Measurements from ENCODE around the gene COL10A1.
A peak's percentile ranks its signal among the peaks of the same experiment; 100 is the strongest.

Gene COL10A1

GRCh38 chr6:116118608-116119007, 7.3 kb downstream of the COL10A1 start:
- DNase-seq, result no peak

- no peak for DNase-seq
These were observed 10.2 kb downstream of the COL10A1 start for GRCh38 chr6:116115781-116116180.

- no peak for DNase-seq
These were observed 12.5 kb downstream of the COL10A1 start for GRCh38 chr6:116113386-116113785.

- no peak for DNase-seq
These were observed 14.1 kb downstream of the COL10A1 start for GRCh38 chr6:116111552-116112528.

GRCh38 chr6:116108836-116109235, 17.1 kb downstream of the COL10A1 start:
- no peak for DNase-seq

GRCh38 chr6:116106146-116106545, 19.8 kb downstream of the COL10A1 start:
- DNase-seq, result no peak

- no peak for DNase-seq
These were observed 20.7 kb downstream of the COL10A1 start for GRCh38 chr6:116105247-116105646.

GRCh38 chr6:116104636-116105035, 21.3 kb downstream of the COL10A1 start:
- DNase-seq, result no peak

- DNase-seq, result no peak
These were observed 23.1 kb downstream of the COL10A1 start for GRCh38 chr6:116102873-116103272.

- DNase-seq, result no peak
These were observed 24.1 kb downstream of the COL10A1 start for GRCh38 chr6:116101790-116102189.

GRCh38 chr6:116101302-116101718, 24.6 kb downstream of the COL10A1 start:
- no peak for DNase-seq

- peak; percentile 93 for DNase-seq
These were observed 25.3 kb downstream of the COL10A1 start, which contains the start of gene NT5DC1 for GRCh38 chr6:116100419-116101301. Gene NT5DC1 (plus strand): TSS chr6:116100853. CDS start chr6:116100931, 78 bp downstream.

- DNase-seq, result no peak
These were observed 26.9 kb downstream of the COL10A1 start for GRCh38 chr6:116099036-116099435.

GRCh38 chr6:116096979-116097816, 28.7 kb downstream of the COL10A1 start:
- no peak for DNase-seq

GRCh38 chr6:116096048-116096759, 29.7 kb downstream of the COL10A1 start:
- DNase-seq, result peak; percentile 27

GRCh38 chr6:116094041-116094440, 31.9 kb downstream of the COL10A1 start:
- no peak for DNase-seq

GRCh38 chr6:116090251-116090650, 35.7 kb downstream of the COL10A1 start:
- no peak for DNase-seq

GRCh38 chr6:116088946-116089345, 37.0 kb downstream of the COL10A1 start:
- DNase-seq, result no peak

- DNase-seq, result no peak
These were observed 38.4 kb downstream of the COL10A1 start for GRCh38 chr6:116087437-116088027.

- DNase-seq, result no peak
These were observed 41.6 kb downstream of the COL10A1 start for GRCh38 chr6:116084284-116084683.

- DNase-seq, result no peak
These were observed 42.9 kb downstream of the COL10A1 start for GRCh38 chr6:116083052-116083451.

Data from eye (tissue), 1 donor.